NOMO-1 treated with dmso at 0.1 percent for 144 hours (cell line): ENCODE measurements around the gene COMMD4.
A peak's percentile ranks its signal among the peaks of the same experiment; 100 is the strongest.
"Not testable (repeated sequence)": the region's sequence is repeated elsewhere in the genome, so short reads cannot be mapped to it uniquely, and the experiment has no call there.

ENCODE experiments used
- DNase-seq: peaks from one replicate; lab custom pipeline; 2025; ENCODE audit not compliant: unreplicated experiment; lab: John Stamatoyannopoulos, UW

Gene COMMD4

GRCh38 chr15:75335705-75336355 is at the start of gene COMMD4:
TSS of gene COMMD4 (plus strand) at chr15:75336063. CDS start at chr15:75336090, 27 bp downstream.
- DNase-seq = peak; percentile 57

- DNase-seq = not testable (repeated sequence)
Measured at GRCh38 chr15:75293660-75294059, 42.2 kb upstream of the COMMD4 start.

- DNase-seq = not testable (repeated sequence)
Measured at GRCh38 chr15:75298541-75299310, 37.1 kb upstream of the COMMD4 start.

- not testable (repeated sequence) for DNase-seq
Measured at GRCh38 chr15:75299311-75299688, 36.6 kb upstream of the COMMD4 start.

- not testable (repeated sequence) for DNase-seq
Measured at GRCh38 chr15:75300026-75300425, 35.8 kb upstream of the COMMD4 start.

GRCh38 chr15:75302318-75302717 is 33.5 kb upstream of the COMMD4 start:
- no peak for DNase-seq

GRCh38 chr15:75302753-75303152 is 33.1 kb upstream of the COMMD4 start:
- not testable (repeated sequence) for DNase-seq

- no peak for DNase-seq
Measured at GRCh38 chr15:75306188-75306587, 29.7 kb upstream of the COMMD4 start.

- DNase-seq = peak; percentile 2
Measured at GRCh38 chr15:75307778-75308390, 28.0 kb upstream of the COMMD4 start.

- DNase-seq = no peak
Measured at GRCh38 chr15:75309711-75310110, 26.2 kb upstream of the COMMD4 start.

- not testable (repeated sequence) for DNase-seq
Measured at GRCh38 chr15:75312548-75312947, 23.3 kb upstream of the COMMD4 start.

- no peak for DNase-seq
Measured at GRCh38 chr15:75313116-75313845, 22.6 kb upstream of the COMMD4 start.

- no peak for DNase-seq
Measured at GRCh38 chr15:75314552-75315290, 21.1 kb upstream of the COMMD4 start.

GRCh38 chr15:75319231-75319897 is 16.5 kb upstream of the COMMD4 start:
- not testable (repeated sequence) for DNase-seq

- no peak for DNase-seq
Measured at GRCh38 chr15:75321711-75322110, 14.2 kb upstream of the COMMD4 start.

- DNase-seq = no peak
Measured at GRCh38 chr15:75325922-75326321, 9.9 kb upstream of the COMMD4 start.

- no peak for DNase-seq
Measured at GRCh38 chr15:75327005-75327404, 8.9 kb upstream of the COMMD4 start.

GRCh38 chr15:75327491-75327890 is 8.4 kb upstream of the COMMD4 start:
- no peak for DNase-seq

GRCh38 chr15:75328493-75329314 is 7.2 kb upstream of the COMMD4 start:
- DNase-seq = no peak
